Activated naive CD8-positive, alpha-beta T cell treated with anti-CD3 and anti-CD28 coated beads, Interleukin-2, amount 10 ng/mL, durations not matched to agents 7 days and 5 days (primary cell): ENCODE results near the gene MRM1. TPM values are rescaled to one million over a fixed set of nuclear protein-coding genes. Genes with fewer than 3 reads are reported as not detected.
"Not testable (repeated sequence)": the region's sequence is repeated elsewhere in the genome, so short reads cannot be mapped to it uniquely, and the experiment has no call there.

Experiments used
- ATAC-seq: fragments of 150-1000 bp; cut with Tn5 transposase; one replicate; pipeline ENCODE4 v1.10.0; 2021; ENCODE audit warnings: low read depth, moderate library complexity
- POLR2A ChIA-PET: fragments of 350-600 bp; sonication (Branson Sonifier 250); formaldehyde crosslinking; loops from one replicate; lab custom pipeline; 2021; ENCODE audit warnings: antibody characterized with exemption; lab: Charles Lee
- DNase-seq: peaks from one replicate; pipeline ENCODE4 v3.0.0; 2021
- H3K27ac Mint-ChIP-seq: one replicate; pipeline ENCODE4 v1.8.0; 2022; ENCODE audit warnings: mild to moderate bottlenecking, mixed read lengths
- H3K27me3 Mint-ChIP-seq: one replicate; pipeline ENCODE4 v1.8.0; 2022; ENCODE audit warnings: mild to moderate bottlenecking, moderate library complexity, mixed read lengths
- H3K36me3 Mint-ChIP-seq: one replicate; pipeline ENCODE4 v1.8.0; 2021; ENCODE audit warnings: mild to moderate bottlenecking, mixed read lengths
- H3K4me1 Mint-ChIP-seq: one replicate; pipeline ENCODE4 v1.8.0; 2021; ENCODE audit warnings: mixed read lengths
- H3K4me3 Mint-ChIP-seq: one replicate; pipeline ENCODE4 v1.8.0; 2022; ENCODE audit warnings: mild to moderate bottlenecking, moderate library complexity, mixed read lengths
- H3K9me3 Mint-ChIP-seq: one replicate; pipeline ENCODE4 v1.8.0; 2021; ENCODE audit warnings: mixed read lengths
- total RNA-seq, 2 experiments: library from RNA; stranded (reverse); gene quantifications; one replicate each; pipeline ENCODE4 v1.2.3, GENCODE V29; 2021

MRM1 gene
- total RNA-seq, 2 experiments from 2014 or later, result 9.0 to 9.4 TPM

- Mint-ChIP-seq H3K27me3 (no peaks in the 10 kb centered on the region), H3K27ac (no peak overlapping the region), H3K4me3 (no peak overlapping the region), H3K36me3 (peaks cover 10% of the 10 kb centered on the region), H3K4me1 (peaks cover 26% of the 10 kb centered on the region), H3K9me3 (no peaks in the 10 kb centered on the region)
- ATAC-seq, result no peak
- no peak for DNase-seq
- POLR2A ChIA-PET, result interaction anchor here (4.7 kb wide), 1 partner anchor 8 kb away, joined by 36 read pairs; the partner anchor contains the start of gene MRM1
These were observed 7.6 kb upstream of the MRM1 start for GRCh38 chr17:36593656-36594316.

GRCh38 chr17:36594626-36595401, 6.6 kb upstream of the MRM1 start:
- Mint-ChIP-seq H3K4me3 (no peak overlapping the region), H3K36me3 (peaks cover 8% of the 10 kb centered on the region), H3K4me1 (peaks cover 21% of the 10 kb centered on the region), H3K27me3 (no peaks in the 10 kb centered on the region), H3K27ac (no peak overlapping the region), H3K9me3 (no peaks in the 10 kb centered on the region)
- DNase-seq (no peak), ATAC-seq (no peak)
- POLR2A ChIA-PET, result interaction anchor here (0.6 kb wide), 1 partner anchor 50 kb away, joined by 4 read pairs; no protein-coding TSS in a partner anchor

DNA sequence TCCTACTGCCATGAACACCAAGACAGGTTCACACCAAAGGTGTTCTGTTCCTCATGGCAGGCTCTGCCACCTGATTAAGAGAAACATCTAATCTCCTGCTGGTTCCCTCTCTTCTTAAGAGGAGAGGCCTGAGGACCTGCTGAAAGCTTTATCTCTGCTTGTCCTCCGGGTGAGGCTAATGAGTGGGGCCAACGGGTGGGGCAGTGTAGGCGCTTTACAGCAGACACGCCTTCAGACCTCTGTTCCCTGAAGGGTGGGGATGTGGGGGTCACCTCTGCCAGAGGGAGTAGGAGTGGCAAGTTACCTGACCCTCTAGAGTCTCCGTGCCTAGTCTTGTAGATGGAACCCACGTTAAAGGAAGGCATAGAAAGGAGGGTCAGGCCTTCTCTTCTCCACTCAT, 4.2 kb upstream of the MRM1 start:
- POLR2A ChIA-PET, result no interaction called here
- peaks cover 2% of the 10 kb centered on the region for H3K36me3 Mint-ChIP-seq
- H3K4me1 Mint-ChIP-seq, result peaks cover 20% of the 10 kb centered on the region
- no peaks in the 10 kb centered on the region for H3K27me3 Mint-ChIP-seq
- H3K9me3 Mint-ChIP-seq, result no peaks in the 10 kb centered on the region
- H3K27ac Mint-ChIP-seq, result no peak overlapping the region
- H3K4me3 Mint-ChIP-seq, result no peak overlapping the region
- ATAC-seq, result no peak
- DNase-seq, result no peak

- Mint-ChIP-seq H3K9me3 (no peaks in the 10 kb centered on the region), H3K4me3 (no peak overlapping the region), H3K4me1 (peaks cover 16% of the 10 kb centered on the region), H3K36me3 (peaks cover 2% of the 10 kb centered on the region), H3K27ac (no peak overlapping the region), H3K27me3 (no peaks in the 10 kb centered on the region)
- no peak for ATAC-seq
- DNase-seq, result no peak
- POLR2A ChIA-PET, result no interaction called here
These were observed 3.3 kb upstream of the MRM1 start for GRCh38 chr17:36597866-36598777.

DNA sequence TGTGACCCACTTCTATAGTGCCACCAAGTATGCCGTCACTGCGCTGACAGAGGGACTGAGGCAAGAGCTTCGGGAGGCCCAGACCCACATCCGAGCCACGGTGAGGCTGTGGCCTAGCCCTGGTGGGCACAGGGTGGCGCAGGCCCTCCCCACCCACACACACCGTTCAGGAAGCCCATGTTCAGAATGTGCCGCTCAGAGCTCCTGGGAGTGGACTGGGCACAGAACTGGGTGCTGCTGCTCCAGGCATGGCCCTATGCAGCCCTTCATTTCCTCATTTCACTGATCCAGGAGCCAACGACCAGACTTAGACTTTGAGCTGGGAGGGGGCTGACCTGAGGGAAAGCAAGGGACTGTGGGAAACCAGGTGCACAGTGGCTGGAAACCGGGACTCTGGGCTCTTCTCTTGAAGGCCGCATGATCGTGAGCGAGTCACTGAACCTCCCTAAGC, 2.4 kb upstream of the MRM1 start:
- POLR2A ChIA-PET, result no interaction called here
- peaks cover 15% of the 10 kb centered on the region for H3K4me1 Mint-ChIP-seq
- ATAC-seq (no peak), DNase-seq (no peak)
- no peak overlapping the region for H3K4me3 Mint-ChIP-seq
- no peaks in the 10 kb centered on the region for H3K27me3 Mint-ChIP-seq
- no peaks in the 10 kb centered on the region for H3K9me3 Mint-ChIP-seq
- H3K36me3 Mint-ChIP-seq, result peaks cover 3% of the 10 kb centered on the region
- H3K27ac Mint-ChIP-seq, result no peak overlapping the region

DNA sequence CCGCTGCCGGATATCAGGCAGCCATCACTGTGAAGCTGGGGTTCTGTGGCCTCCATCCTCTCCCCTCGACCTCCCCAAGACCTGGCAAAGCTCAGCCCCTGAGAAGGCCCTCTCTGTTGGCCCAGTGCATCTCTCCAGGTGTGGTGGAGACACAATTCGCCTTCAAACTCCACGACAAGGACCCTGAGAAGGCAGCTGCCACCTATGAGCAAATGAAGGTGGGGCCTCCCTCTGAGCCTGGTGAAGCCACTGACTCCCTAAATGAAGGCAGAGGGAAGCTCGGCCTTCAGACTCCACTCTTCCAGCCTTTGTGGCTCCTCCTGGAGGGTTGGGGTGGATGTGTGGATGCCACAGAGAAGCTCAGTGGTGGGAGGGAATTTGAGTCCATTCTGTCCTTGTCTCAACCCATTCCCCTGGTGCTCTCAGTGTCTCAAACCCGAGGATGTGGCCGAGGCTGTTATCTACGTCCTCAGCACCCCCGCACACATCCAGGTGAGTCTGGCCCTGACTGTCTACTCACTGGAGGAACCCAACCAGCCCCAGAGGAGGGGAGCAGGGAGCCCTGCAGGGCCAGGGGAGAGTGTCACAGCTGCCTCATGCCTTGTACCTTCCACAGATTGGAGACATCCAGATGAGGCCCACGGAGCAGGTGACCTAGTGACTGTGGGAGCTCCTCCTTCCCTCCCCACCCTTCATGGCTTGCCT, 1.7 kb upstream of the MRM1 start:
- ATAC-seq (no peak), DNase-seq (no peak)
- no peaks in the 10 kb centered on the region for H3K27me3 Mint-ChIP-seq
- no peaks in the 10 kb centered on the region for H3K9me3 Mint-ChIP-seq
- peaks cover 7% of the 10 kb centered on the region for H3K36me3 Mint-ChIP-seq
- H3K4me3 Mint-ChIP-seq, result no peak overlapping the region
- H3K4me1 Mint-ChIP-seq, result peaks cover 20% of the 10 kb centered on the region
- POLR2A ChIA-PET, result interaction anchor here (0.9 kb wide), 1 partner anchor 64 kb away, joined by 3 read pairs; the partner anchor contains the start of gene PIGW
- H3K27ac Mint-ChIP-seq, result peak overlapping the region; percentile 21

DNA sequence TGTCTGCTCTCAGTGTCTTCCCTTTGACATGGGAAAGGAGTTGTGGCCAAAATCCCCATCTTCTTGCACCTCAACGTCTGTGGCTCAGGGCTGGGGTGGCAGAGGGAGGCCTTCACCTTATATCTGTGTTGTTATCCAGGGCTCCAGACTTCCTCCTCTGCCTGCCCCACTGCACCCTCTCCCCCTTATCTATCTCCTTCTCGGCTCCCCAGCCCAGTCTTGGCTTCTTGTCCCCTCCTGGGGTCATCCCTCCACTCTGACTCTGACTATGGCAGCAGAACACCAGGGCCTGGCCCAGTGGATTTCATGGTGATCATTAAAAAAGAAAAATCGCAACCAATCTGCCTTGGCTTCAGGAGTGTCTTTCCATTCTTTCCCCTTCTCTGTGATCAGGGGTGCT, 918 bp upstream of the MRM1 start:
- Mint-ChIP-seq H3K9me3 (no peaks in the 10 kb centered on the region), H3K36me3 (peaks cover 7% of the 10 kb centered on the region), H3K4me3 (peak overlapping the region; percentile 89), H3K27me3 (no peaks in the 10 kb centered on the region), H3K27ac (peak overlapping the region; percentile 96), H3K4me1 (peaks cover 23% of the 10 kb centered on the region)
- POLR2A ChIA-PET, result interaction anchor here (1.5 to 3.8 kb wide), 5 partner anchors 9 to 348 kb away, joined by 6 to 52 read pairs (median 15); partner anchors contain the start of genes AATF, DHRS11, GGNBP2 and MYO19
- DNase-seq, result no peak
- no peak for ATAC-seq

DNA sequence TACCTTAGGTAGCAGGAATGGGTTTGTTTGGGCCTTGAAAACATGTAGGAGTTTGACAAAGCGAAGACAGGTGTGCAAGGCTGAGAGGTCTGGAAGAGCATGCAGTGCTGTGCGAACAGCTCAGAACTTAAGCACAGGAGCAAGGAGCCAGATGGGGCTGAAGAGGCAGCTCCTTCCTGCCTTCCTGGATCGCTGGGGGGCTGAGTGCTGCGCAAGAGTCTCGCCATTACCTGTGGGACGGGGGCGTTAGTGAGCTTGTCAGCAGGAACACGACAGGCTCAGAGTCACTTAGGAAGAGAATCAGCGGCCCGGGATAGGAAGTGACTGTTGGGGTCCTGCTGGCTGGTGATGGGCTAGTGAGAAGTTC, 464 bp upstream of the MRM1 start:
- Mint-ChIP-seq H3K9me3 (no peaks in the 10 kb centered on the region), H3K36me3 (peaks cover 8% of the 10 kb centered on the region), H3K4me1 (peaks cover 27% of the 10 kb centered on the region), H3K4me3 (peak overlapping the region; percentile 89), H3K27ac (peak overlapping the region; percentile 96), H3K27me3 (no peaks in the 10 kb centered on the region)
- ATAC-seq (peak; percentile 23), DNase-seq (no peak)
- POLR2A ChIA-PET, result interaction anchor here (0.6 to 3.8 kb wide), 9 partner anchors 9 to 348 kb away, joined by 3 to 52 read pairs (median 6); partner anchors contain the start of genes AATF, DHRS11, GGNBP2 and MYO19

- peak; percentile 9 for ATAC-seq
- peak overlapping the region; percentile 89 for H3K4me3 Mint-ChIP-seq
- peaks cover 29% of the 10 kb centered on the region for H3K4me1 Mint-ChIP-seq
- H3K9me3 Mint-ChIP-seq, result no peaks in the 10 kb centered on the region
- H3K27me3 Mint-ChIP-seq, result no peaks in the 10 kb centered on the region
- DNase-seq, result peak; percentile 53
- H3K27ac Mint-ChIP-seq, result peak overlapping the region; percentile 96
- POLR2A ChIA-PET, result interaction anchor here (0.6 to 3.8 kb wide), 13 partner anchors 10 to 756 kb away, joined by 3 to 52 read pairs (median 4); partner anchors contain the start of genes AATF, DHRS11, GGNBP2 and MYO19
- H3K36me3 Mint-ChIP-seq, result peaks cover 8% of the 10 kb centered on the region
These were observed 806 bp downstream of the MRM1 start for GRCh38 chr17:36602030-36602748.

- H3K27me3 Mint-ChIP-seq, result no peaks in the 10 kb centered on the region
- H3K4me3 Mint-ChIP-seq, result peak overlapping the region; percentile 89
- peaks cover 31% of the 10 kb centered on the region for H3K4me1 Mint-ChIP-seq
- H3K27ac Mint-ChIP-seq, result peak overlapping the region; percentile 10
- POLR2A ChIA-PET, result interaction anchor here (1.1 to 3.8 kb wide), 6 partner anchors 11 to 756 kb away, joined by 3 to 52 read pairs (median 9); partner anchors contain the start of genes DHRS11, GGNBP2, MYO19 and PIGW
- H3K9me3 Mint-ChIP-seq, result no peaks in the 10 kb centered on the region
- DNase-seq, result peak; percentile 43
- H3K36me3 Mint-ChIP-seq, result peaks cover 10% of the 10 kb centered on the region
- no peak for ATAC-seq
These were observed 1.6 kb downstream of the MRM1 start for GRCh38 chr17:36602924-36603384.

- ATAC-seq, POLR2A ChIA-PET, H3K27ac Mint-ChIP-seq, DNase-seq, H3K27me3 Mint-ChIP-seq, H3K9me3 Mint-ChIP-seq, H3K4me3 Mint-ChIP-seq: not testable (repeated sequence)
- Mint-ChIP-seq H3K36me3 (peaks cover 14% of the 10 kb centered on the region), H3K4me1 (peaks cover 35% of the 10 kb centered on the region)
These were observed 3.6 kb downstream of the MRM1 start for GRCh38 chr17:36605028-36605427.
